Measurements from ENCODE around the gene NQO2. TPM values are rescaled to one million over a fixed set of nuclear protein-coding genes. Genes with fewer than 3 reads are reported as not detected.

Gene NQO2
- total and polyA plus RNA-seq, 2 donors (not counting 1 experiment from before 2014, with no cell fraction given): 6.2 to 21.5 TPM

GRCh38 chr6:2952557-2953095 is 47.1 kb upstream of the NQO2 start:
- Histone ChIP-seq H3K27me3 (replicated peaks in 1 of 4; ENCODE audit: control extremely low read depth in 1 of 4, control insufficient read depth in 3 of 4, insufficient read depth in 4 of 4, low read length in 3 of 4) (no peaks in the 10 kb centered on the region), H4K20me1 (ENCODE audit: control insufficient read depth, insufficient read depth, low read length, poor library complexity, severe bottlenecking) (no peaks in the 10 kb centered on the region), H3K4me2 (replicated peaks; ENCODE audit: low read depth, low read length, poor library complexity, severe bottlenecking) (peak overlapping the region; percentile 28), H3K9me3 (ENCODE audit: control extremely low read depth in 1 of 3, control insufficient read depth in 2 of 3, insufficient read depth in 1 of 3, low read length in 2 of 3) (no peaks in the 10 kb centered on the region), H3K4me1 (ENCODE audit: control insufficient read depth in 2 of 2, insufficient read depth in 2 of 2, low read length in 2 of 2) (peaks cover 0 to 17% of the 10 kb centered on the region in 2 donors), H2AFZ (ENCODE audit: insufficient read depth, low read depth, low read length, poor library complexity, severe bottlenecking) (peak overlapping the region; percentile 39), H3K79me2 (ENCODE audit: control insufficient read depth, insufficient read depth, low read length) (no peaks in the 10 kb centered on the region), H3K9ac (ENCODE audit: low read length) (no peak overlapping the region), H3K4me3 (ENCODE audit: control extremely low read depth in 1 of 5, extremely low read depth in 1 of 5, insufficient read depth in 1 of 5, low read depth in 2 of 5, low read length in 4 of 5) (peak overlapping the region in 1 of 5 experiments; percentile 15), H3K27ac (ENCODE audit: low read length in 2 of 2) (no peak overlapping the region), H3K36me3 (replicated peaks in 1 of 2; ENCODE audit: control extremely low read depth in 1 of 2, control insufficient read depth in 1 of 2, extremely low read depth in 1 of 2, insufficient read depth in 2 of 2, low read length in 1 of 2) (peaks cover 0 to 21% of the 10 kb centered on the region in 2 experiments)
- TF ChIP-seq EZH2 (IDR thresholded peaks at IDR 0.05; ENCODE audit: borderline replicate concordance, insufficient read depth, low read depth, low read length, poor library complexity, severe bottlenecking): no peak
- TF ChIP-seq, protein P1, sequence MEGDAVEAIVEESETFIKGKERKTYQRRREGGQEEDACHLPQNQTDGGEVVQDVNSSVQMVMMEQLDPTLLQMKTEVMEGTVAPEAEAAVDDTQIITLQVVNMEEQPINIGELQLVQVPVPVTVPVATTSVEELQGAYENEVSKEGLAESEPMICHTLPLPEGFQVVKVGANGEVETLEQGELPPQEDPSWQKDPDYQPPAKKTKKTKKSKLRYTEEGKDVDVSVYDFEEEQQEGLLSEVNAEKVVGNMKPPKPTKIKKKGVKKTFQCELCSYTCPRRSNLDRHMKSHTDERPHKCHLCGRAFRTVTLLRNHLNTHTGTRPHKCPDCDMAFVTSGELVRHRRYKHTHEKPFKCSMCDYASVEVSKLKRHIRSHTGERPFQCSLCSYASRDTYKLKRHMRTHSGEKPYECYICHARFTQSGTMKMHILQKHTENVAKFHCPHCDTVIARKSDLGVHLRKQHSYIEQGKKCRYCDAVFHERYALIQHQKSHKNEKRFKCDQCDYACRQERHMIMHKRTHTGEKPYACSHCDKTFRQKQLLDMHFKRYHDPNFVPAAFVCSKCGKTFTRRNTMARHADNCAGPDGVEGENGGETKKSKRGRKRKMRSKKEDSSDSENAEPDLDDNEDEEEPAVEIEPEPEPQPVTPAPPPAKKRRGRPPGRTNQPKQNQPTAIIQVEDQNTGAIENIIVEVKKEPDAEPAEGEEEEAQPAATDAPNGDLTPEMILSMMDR (IDR thresholded peaks at IDR 0.05): peak; percentile 90
- Mint-ChIP-seq H3K4me3 (peak overlapping the region; percentile 71), H3K27me3 (no peaks in the 10 kb centered on the region), H3K27ac (no peak overlapping the region), H3K9me3 (ENCODE audit: insufficient read depth) (no peaks in the 10 kb centered on the region), H3K4me1 (peaks cover 12% of the 10 kb centered on the region)
- intact Hi-C loops (cut with micrococcal nuclease): loop anchor here (1.0 to 2.0 kb wide), 2 partner anchors 18 to 37 kb away; partner anchors contain the start of gene SERPINB6
- ATAC-seq (ENCODE audit: low read depth) (peak; percentile 97), DNase-seq (peak; percentile 69)
- POLR2A ChIA-PET: interaction anchor here (0.8 to 1.5 kb wide), 3 partner anchors 10 to 107 kb away, joined by 3 to 8 read pairs (median 4); no protein-coding TSS in a partner anchor
- CTCF ChIA-PET: interaction anchor here (0.5 to 5.2 kb wide), 24 partner anchors 10 to 184 kb away, joined by 3 to 53 read pairs (median 5); partner anchors contain the start of genes SERPINB1 and SERPINB6
- WGBS (ENCODE audit: insufficient coverage): 26% methylated on average over 26 of the region's 27 CpGs

DNA sequence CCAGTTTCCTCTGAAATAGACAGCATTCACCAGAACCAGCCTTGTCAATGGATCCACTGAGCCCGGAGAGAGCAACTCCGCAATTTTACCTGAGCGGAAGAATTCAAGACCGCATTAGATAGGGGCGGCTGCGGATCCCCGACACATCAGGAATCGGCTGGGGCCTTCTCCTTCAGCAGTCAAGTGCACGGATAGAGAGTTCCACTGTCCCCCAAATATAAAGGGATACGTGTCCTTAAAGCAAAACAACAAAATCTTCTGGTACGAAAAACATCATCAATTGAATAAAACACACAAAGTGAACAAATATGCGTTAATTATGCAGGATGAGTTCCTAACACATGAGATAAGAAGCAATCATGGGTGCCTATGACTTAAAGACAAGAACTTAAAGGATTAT is 46.6 kb upstream of the NQO2 start:
- no peak overlapping the region for H3K4me3 ChIP-seq (ENCODE audit: control extremely low read depth in 1 of 5, extremely low read depth in 1 of 5, insufficient read depth in 1 of 5, low read depth in 2 of 5, low read length in 4 of 5)
- H3K9ac ChIP-seq (ENCODE audit: low read length): no peak overlapping the region
- DNase-seq (no peak), ATAC-seq (ENCODE audit: low read depth) (no peak)
- H2AFZ ChIP-seq (ENCODE audit: insufficient read depth, low read depth, low read length, poor library complexity, severe bottlenecking): peak overlapping the region; percentile 39
- Mint-ChIP-seq H3K27me3 (no peaks in the 10 kb centered on the region), H3K9me3 (ENCODE audit: insufficient read depth) (no peaks in the 10 kb centered on the region), H3K4me1 (peaks cover 14% of the 10 kb centered on the region), H3K27ac (no peak overlapping the region), H3K4me3 (no peak overlapping the region)
- WGBS (ENCODE audit: insufficient coverage): over 99% methylated on average over 8 of the region's 12 CpGs
- H4K20me1 ChIP-seq (ENCODE audit: control insufficient read depth, insufficient read depth, low read length, poor library complexity, severe bottlenecking): no peaks in the 10 kb centered on the region
- POLR2A ChIA-PET: interaction anchor here (0.9 to 1.5 kb wide), 2 partner anchors 10 to 37 kb away, joined by 4 to 8 read pairs; no protein-coding TSS in a partner anchor
- CTCF ChIA-PET: interaction anchor here (0.8 to 5.2 kb wide), 17 partner anchors 10 to 184 kb away, joined by 3 to 53 read pairs (median 6); partner anchors contain the start of genes SERPINB1 and SERPINB6
- no peak overlapping the region for H3K27ac ChIP-seq (ENCODE audit: low read length in 2 of 2)
- H3K4me2 ChIP-seq (replicated peaks; ENCODE audit: low read depth, low read length, poor library complexity, severe bottlenecking): peak overlapping the region; percentile 28
- peaks cover 1 to 16% of the 10 kb centered on the region in 2 donors for H3K4me1 ChIP-seq (ENCODE audit: control insufficient read depth in 2 of 2, insufficient read depth in 2 of 2, low read length in 2 of 2)
- H3K9me3 ChIP-seq (ENCODE audit: control extremely low read depth in 1 of 3, control insufficient read depth in 2 of 3, insufficient read depth in 1 of 3, low read length in 2 of 3): no peaks in the 10 kb centered on the region
- no peaks in the 10 kb centered on the region for H3K27me3 ChIP-seq (replicated peaks in 1 of 4; ENCODE audit: control extremely low read depth in 1 of 4, control insufficient read depth in 3 of 4, insufficient read depth in 4 of 4, low read length in 3 of 4)
- intact Hi-C loops (cut with micrococcal nuclease): loop anchor here (2.0 kb wide), 1 partner anchor 18 kb away; the partner anchor contains the start of gene SERPINB6
- H3K36me3 ChIP-seq (replicated peaks in 1 of 2; ENCODE audit: control extremely low read depth in 1 of 2, control insufficient read depth in 1 of 2, extremely low read depth in 1 of 2, insufficient read depth in 2 of 2, low read length in 1 of 2): peaks cover 0 to 18% of the 10 kb centered on the region in 2 experiments
- TF ChIP-seq, protein P1 (IDR thresholded peaks at IDR 0.05): no peak
- no peak for TF ChIP-seq EZH2 (IDR thresholded peaks at IDR 0.05; ENCODE audit: borderline replicate concordance, insufficient read depth, low read depth, low read length, poor library complexity, severe bottlenecking)
- H3K79me2 ChIP-seq (ENCODE audit: control insufficient read depth, insufficient read depth, low read length): no peaks in the 10 kb centered on the region
